Neural cell (in vitro differentiated cells): Measurements from ENCODE around the gene TMEM167A. TPM values are rescaled to one million over a fixed set of nuclear protein-coding genes. Genes with fewer than 3 reads are reported as not detected.

ENCODE experiments used
- H2AFZ ChIP-seq: fragments of 200-600, 300-800 bp; sonication (generic), shearing (Covaris generic); 2 replicates; pipeline ENCODE4 v1.6.0; 2014; ENCODE audit warnings: low read depth, mild to moderate bottlenecking, antibody characterized with exemption, low read length, moderate library complexity
- H3F3A ChIP-seq: fragments of 200-600 bp; shearing (Covaris generic); 2 replicates; pipeline ENCODE4 v1.6.1; 2016; ENCODE audit warnings: mild to moderate bottlenecking, moderate library complexity, mixed read lengths, antibody characterized with exemption, low read length; ENCODE audit not compliant: insufficient read depth, poor library complexity, severe bottlenecking
- H3K27ac ChIP-seq: fragments of 200-600, 300-800 bp; sonication (generic), shearing (Covaris generic); 2 replicates; pipeline ENCODE4 v1.5.1; 2014; ENCODE audit warnings: mild to moderate bottlenecking, low read length, moderate library complexity
- H3K27me3 ChIP-seq: fragments of 300-800, 200-600 bp; sonication (generic), shearing (Covaris generic); 2 replicates; pipeline ENCODE4 v1.6.0; 2014; ENCODE audit warnings: mild to moderate bottlenecking, low read depth, low read length, moderate library complexity; ENCODE audit not compliant: insufficient read depth
- H3K36me3 ChIP-seq: fragments of 300-800, 200-600 bp; sonication (generic), shearing (Covaris generic); 2 replicates; pipeline ENCODE4 v1.5.1; 2014; ENCODE audit warnings: mild to moderate bottlenecking, antibody characterized with exemption, low read length, moderate library complexity; ENCODE audit not compliant: insufficient read depth
- H3K4me2 ChIP-seq: fragments of 300-800, 200-600 bp; sonication (generic), shearing (Covaris generic); 2 replicates; pipeline ENCODE4 v1.6.0; 2014; ENCODE audit warnings: mild to moderate bottlenecking, low read length
- H3K4me3 ChIP-seq: fragments of 300-800, 200-600 bp; sonication (generic), shearing (Covaris generic); 2 replicates; pipeline ENCODE4 v1.5.1; 2014; ENCODE audit warnings: mild to moderate bottlenecking, low read length, moderate library complexity
- H3K79me2 ChIP-seq: fragments of 200-600 bp; shearing (Covaris generic); replicated peaks from 2 replicates; pipeline ENCODE4 v1.6.0; 2014; ENCODE audit warnings: mild to moderate bottlenecking, low read length, moderate library complexity; ENCODE audit not compliant: insufficient read depth
- H3K9ac ChIP-seq: fragments of 300-800, 200-600 bp; sonication (generic), shearing (Covaris generic); 2 replicates; pipeline ENCODE4 v1.6.1; 2016; ENCODE audit warnings: mild to moderate bottlenecking, low read length, mixed read lengths
- H3K9me2 ChIP-seq: fragments of 200-600 bp; shearing (Covaris generic); 2 replicates; pipeline ENCODE4 v1.6.1; 2016; ENCODE audit warnings: mild to moderate bottlenecking, low read length, mixed read lengths; ENCODE audit not compliant: insufficient read depth
- H3K9me3 ChIP-seq: fragments of 200-600, 300-800 bp; sonication (generic), shearing (Covaris generic); 2 replicates; pipeline ENCODE4 v1.6.1; 2016; ENCODE audit warnings: mild to moderate bottlenecking, mixed run types, low read length, moderate library complexity, mixed read lengths
- H4K20me1 ChIP-seq: fragments of 200-600 bp; shearing (Covaris generic); 2 replicates; pipeline ENCODE4 v1.6.1; 2016; ENCODE audit warnings: mild to moderate bottlenecking, mixed run types; ENCODE audit not compliant: insufficient read depth
- EP300 ChIP-seq: fragments of 450-650 bp; conservative IDR thresholded peaks from 2 replicates; pipeline ENCODE4 v1.6.1; 2014; ENCODE audit warnings: antibody characterized with exemption, mild to moderate bottlenecking, moderate library complexity; ENCODE audit not compliant: poor library complexity, severe bottlenecking
- EZH2 ChIP-seq: fragments of 200-600, 300-800 bp; shearing (Covaris generic), sonication (generic); IDR thresholded peaks from 2 replicates; pipeline ENCODE4 v1.6.1; 2014; ENCODE audit warnings: antibody characterized with exemption, low read length, borderline replicate concordance, mild to moderate bottlenecking; ENCODE audit not compliant: insufficient read depth, poor library complexity, severe bottlenecking
- MXI1 ChIP-seq: fragments of 450-650 bp; conservative IDR thresholded peaks from 2 replicates; pipeline ENCODE4 v1.6.1; 2014; ENCODE audit warnings: antibody characterized with exemption, mild to moderate bottlenecking; ENCODE audit not compliant: poor library complexity, severe bottlenecking
- POLR2AphosphoS5 ChIP-seq: IDR thresholded peaks from 2 replicates; pipeline ENCODE4 v1.6.1; 2012
- RAD21 ChIP-seq: fragments of 450-650 bp; conservative IDR thresholded peaks from 2 replicates; pipeline ENCODE4 v1.6.1; 2014; ENCODE audit warnings: antibody characterized with exemption, mild to moderate bottlenecking, moderate library complexity
- SMC3 ChIP-seq: fragments of 450-650 bp; conservative IDR thresholded peaks from 2 replicates; pipeline ENCODE4 v1.6.1; 2014; ENCODE audit warnings: antibody characterized with exemption, mild to moderate bottlenecking, moderate library complexity; ENCODE audit not compliant: poor library complexity
- TAF1 ChIP-seq: IDR thresholded peaks from 2 replicates; pipeline ENCODE4 v1.6.1; 2012; ENCODE audit warnings: low read depth
- polyA plus RNA-seq: library from polyadenylated mRNA; depleted of rRNA; stranded (reverse); fragments of >200 nt; gene quantifications from 2 replicates; pipeline ENCODE4 v1.2.3, GENCODE V29; 2014
- TF ChIP-seq, protein P1 (sequence below): IDR thresholded peaks from 2 replicates; pipeline ENCODE4 v1.6.1; 2012; ENCODE audit warnings: borderline replicate concordance
- TF ChIP-seq, protein P2 (sequence below): fragments of 450-650 bp; IDR thresholded peaks from 2 replicates; pipeline ENCODE4 v1.5.1; 2014; ENCODE audit warnings: antibody characterized with exemption, mild to moderate bottlenecking, moderate library complexity; ENCODE audit not compliant: poor library complexity, severe bottlenecking

TMEM167A gene
- polyA plus RNA-seq, 1 donor from 2014 or later: 436 TPM

DNA sequence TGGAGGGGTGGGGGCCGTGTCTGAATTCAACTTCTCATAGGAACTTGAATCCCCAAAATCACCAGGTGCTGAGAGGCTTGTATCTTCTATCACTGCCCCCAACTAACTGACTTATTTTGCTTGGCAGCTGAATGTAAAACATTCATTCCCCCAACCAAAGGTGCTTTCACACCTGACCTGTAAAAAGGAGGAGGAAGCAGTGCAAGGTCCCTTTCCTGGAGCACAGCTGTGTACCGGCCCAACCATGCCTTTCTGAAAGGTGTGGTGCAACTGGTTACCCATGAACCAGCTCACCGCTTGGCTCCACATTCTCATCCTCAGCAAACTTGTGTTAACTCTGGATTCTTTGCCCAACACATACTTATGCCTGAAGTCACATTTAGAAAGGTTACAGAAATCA lies 34.7 kb downstream of the TMEM167A start:
- Histone ChIP-seq H3K79me2 (no peaks in the 10 kb centered on the region), H3K9me2 (no peaks in the 10 kb centered on the region), H3K36me3 (no peaks in the 10 kb centered on the region), H3K27ac (no peak overlapping the region), H3K4me2 (no peak overlapping the region), H3K27me3 (no peaks in the 10 kb centered on the region), H3K4me3 (no peak overlapping the region), H3K9me3 (no peaks in the 10 kb centered on the region), H3K9ac (no peak overlapping the region), H2AFZ (no peak overlapping the region), H4K20me1 (no peaks in the 10 kb centered on the region), H3F3A (peaks cover 2% of the 10 kb centered on the region)
- TF ChIP-seq TAF1 (no peak), EP300 (no peak), EZH2 (no peak), RAD21 (no peak), MXI1 (no peak), SMC3 (no peak), POLR2AphosphoS5 (no peak)
- TF ChIP-seq, protein P1, sequence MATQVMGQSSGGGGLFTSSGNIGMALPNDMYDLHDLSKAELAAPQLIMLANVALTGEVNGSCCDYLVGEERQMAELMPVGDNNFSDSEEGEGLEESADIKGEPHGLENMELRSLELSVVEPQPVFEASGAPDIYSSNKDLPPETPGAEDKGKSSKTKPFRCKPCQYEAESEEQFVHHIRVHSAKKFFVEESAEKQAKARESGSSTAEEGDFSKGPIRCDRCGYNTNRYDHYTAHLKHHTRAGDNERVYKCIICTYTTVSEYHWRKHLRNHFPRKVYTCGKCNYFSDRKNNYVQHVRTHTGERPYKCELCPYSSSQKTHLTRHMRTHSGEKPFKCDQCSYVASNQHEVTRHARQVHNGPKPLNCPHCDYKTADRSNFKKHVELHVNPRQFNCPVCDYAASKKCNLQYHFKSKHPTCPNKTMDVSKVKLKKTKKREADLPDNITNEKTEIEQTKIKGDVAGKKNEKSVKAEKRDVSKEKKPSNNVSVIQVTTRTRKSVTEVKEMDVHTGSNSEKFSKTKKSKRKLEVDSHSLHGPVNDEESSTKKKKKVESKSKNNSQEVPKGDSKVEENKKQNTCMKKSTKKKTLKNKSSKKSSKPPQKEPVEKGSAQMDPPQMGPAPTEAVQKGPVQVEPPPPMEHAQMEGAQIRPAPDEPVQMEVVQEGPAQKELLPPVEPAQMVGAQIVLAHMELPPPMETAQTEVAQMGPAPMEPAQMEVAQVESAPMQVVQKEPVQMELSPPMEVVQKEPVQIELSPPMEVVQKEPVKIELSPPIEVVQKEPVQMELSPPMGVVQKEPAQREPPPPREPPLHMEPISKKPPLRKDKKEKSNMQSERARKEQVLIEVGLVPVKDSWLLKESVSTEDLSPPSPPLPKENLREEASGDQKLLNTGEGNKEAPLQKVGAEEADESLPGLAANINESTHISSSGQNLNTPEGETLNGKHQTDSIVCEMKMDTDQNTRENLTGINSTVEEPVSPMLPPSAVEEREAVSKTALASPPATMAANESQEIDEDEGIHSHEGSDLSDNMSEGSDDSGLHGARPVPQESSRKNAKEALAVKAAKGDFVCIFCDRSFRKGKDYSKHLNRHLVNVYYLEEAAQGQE: no peak
- TF ChIP-seq, protein P2, sequence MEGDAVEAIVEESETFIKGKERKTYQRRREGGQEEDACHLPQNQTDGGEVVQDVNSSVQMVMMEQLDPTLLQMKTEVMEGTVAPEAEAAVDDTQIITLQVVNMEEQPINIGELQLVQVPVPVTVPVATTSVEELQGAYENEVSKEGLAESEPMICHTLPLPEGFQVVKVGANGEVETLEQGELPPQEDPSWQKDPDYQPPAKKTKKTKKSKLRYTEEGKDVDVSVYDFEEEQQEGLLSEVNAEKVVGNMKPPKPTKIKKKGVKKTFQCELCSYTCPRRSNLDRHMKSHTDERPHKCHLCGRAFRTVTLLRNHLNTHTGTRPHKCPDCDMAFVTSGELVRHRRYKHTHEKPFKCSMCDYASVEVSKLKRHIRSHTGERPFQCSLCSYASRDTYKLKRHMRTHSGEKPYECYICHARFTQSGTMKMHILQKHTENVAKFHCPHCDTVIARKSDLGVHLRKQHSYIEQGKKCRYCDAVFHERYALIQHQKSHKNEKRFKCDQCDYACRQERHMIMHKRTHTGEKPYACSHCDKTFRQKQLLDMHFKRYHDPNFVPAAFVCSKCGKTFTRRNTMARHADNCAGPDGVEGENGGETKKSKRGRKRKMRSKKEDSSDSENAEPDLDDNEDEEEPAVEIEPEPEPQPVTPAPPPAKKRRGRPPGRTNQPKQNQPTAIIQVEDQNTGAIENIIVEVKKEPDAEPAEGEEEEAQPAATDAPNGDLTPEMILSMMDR: no peak

DNA sequence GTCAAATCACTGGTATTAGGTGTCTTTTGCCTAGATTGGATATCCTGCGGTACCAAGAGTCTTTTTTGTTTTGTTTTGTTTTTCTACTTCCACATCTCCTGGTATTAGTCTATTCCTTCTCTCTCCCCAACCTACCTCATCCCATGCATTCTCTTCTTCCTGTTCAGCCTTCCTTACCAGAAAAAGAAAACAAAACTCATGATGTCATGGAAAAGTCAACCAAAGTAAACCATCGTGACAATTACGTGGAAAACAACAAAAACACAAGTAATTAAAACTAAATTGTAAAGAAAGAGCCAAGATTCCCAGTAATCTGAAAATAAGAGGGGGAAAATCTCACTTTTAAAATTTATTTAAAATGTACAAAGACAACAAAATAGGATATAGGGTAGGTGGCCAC lies 38.3 kb downstream of the TMEM167A start:
- Histone ChIP-seq H3K4me3 (no peak overlapping the region), H3K27me3 (no peaks in the 10 kb centered on the region), H3K9me3 (no peaks in the 10 kb centered on the region), H3K4me2 (no peak overlapping the region), H4K20me1 (no peaks in the 10 kb centered on the region), H3K79me2 (no peaks in the 10 kb centered on the region), H3K36me3 (no peaks in the 10 kb centered on the region), H3K9me2 (no peaks in the 10 kb centered on the region), H3K9ac (no peak overlapping the region), H3F3A (peaks cover 11% of the 10 kb centered on the region), H2AFZ (no peak overlapping the region), H3K27ac (no peak overlapping the region)
- TF ChIP-seq EZH2 (no peak), EP300 (no peak), RAD21 (no peak), MXI1 (no peak), TAF1 (no peak), SMC3 (no peak), POLR2AphosphoS5 (no peak)
- TF ChIP-seq, protein P2: no peak
- TF ChIP-seq, protein P1: no peak
